RKO (cell line): ENCODE measurements around the gene STK16.

Experiments
- DNase-seq: peaks from one replicate; pipeline ENCODE4 v3.0.0-alpha.2; 2016; ENCODE audit warnings: low spot score

The STK16 gene

GRCh38 chr2:219289537-219290361 lies 44.5 kb downstream of the STK16 start:
- no peak for DNase-seq

GRCh38 chr2:219290381-219291171 lies 45.3 kb downstream of the STK16 start:
- DNase-seq: no peak

GRCh38 chr2:219291394-219291793 lies 46.1 kb downstream of the STK16 start:
- DNase-seq: no peak

DNA sequence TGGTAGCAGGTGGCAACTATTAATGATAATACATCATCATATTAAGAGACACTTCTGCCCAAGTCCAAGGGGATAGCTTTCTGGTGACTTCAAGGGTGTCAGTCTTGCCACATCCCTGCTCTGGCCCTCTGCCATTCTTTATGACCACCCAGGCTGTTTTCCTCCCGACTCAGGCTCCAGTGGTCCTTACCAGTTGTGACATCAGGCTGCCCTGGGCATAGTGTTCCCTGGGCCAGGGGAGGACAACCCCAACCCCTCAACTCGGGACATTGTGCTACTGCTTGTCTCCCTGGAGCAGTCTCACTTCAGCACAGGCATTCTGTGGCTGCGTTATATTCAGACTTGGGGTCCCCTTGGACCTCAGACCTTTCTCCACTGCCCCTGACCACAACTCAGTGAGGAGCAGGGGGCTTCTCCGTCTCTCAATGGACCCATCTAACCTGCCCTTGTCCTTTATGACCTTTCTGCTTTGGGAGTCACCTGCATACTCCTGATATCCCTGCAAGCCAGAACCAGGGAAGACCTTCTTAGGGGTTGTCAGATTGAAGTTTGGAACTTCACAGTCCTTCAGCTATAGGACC lies 46.7 kb downstream of the STK16 start:
- no peak for DNase-seq

GRCh38 chr2:219292616-219293015 lies 47.3 kb downstream of the STK16 start:
- DNase-seq: no peak

DNA sequence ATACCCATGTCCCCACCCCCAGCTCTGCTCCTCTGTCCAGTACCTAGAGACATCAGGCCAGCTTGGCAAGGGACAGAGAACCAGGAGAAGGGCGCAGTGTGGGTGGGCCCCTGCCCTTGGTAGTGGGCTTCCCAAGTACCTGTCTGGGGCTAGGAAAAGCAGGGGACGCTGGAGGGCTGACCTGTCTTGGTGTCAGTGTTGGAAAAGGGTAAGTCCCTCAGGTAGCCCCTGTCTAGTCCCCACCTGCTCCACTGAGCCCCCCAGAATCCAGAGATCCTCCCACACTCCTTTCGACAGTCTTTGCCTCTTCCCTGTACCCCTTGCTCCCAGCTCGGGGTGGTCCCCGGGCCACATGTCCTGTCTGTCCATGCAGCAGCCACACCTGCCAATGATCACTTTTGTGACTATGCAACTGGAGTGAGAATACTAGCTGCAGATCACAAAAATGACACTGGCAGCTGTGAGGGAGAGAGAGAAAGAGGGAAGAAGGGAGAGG lies 48.5 kb downstream of the STK16 start:
- no peak for DNase-seq

DNA sequence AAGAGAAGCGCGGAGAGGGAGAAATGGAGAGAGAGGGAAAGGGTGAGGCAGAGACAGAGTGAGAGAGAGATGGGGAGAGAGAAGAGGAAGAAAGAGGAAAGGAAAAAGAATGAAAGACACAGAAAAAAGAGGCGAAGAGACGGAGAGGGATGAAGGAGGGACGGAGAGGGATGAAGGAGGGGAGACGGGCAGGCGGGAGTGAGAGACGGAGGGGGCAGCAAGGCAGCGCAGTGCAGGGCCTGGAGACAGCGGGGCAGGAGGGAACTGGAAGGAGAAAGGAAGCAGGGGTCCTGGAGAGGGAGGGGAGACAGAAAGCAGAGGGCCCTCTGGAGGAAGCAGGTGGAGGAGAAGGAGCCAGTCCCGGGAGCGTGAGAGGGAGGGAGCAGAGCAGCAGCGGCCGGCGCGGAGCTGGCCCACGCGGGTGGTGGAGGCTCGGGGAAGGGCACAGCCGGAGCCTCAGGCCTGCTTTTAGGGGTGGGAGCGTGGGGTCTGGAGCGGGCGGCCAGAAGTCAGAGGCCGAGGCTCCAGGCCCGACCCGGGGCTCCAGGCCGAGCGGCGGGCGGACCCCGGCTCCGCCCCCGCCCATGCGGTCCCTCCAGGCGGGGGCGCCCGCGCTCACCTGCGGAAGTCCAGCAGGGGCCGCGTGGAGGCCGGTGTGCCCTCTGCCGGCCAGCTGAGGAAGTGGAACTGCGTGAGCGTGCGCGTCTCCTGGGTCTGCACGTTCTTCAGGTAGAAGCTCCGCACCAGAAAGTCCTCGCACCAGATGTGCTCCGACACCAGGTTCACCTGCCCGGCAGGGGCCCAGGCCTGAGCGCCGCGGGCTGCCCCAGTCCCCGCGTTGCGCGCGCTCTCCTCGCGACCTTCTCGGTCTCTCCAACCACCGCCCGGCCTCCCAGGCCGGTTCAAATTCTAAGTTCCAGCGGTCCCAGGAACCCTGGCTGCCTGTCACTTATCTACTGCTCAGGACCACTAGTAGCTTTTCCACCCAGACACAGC lies 49.4 kb downstream of the STK16 start:
- DNase-seq: peak; percentile 66

DNA sequence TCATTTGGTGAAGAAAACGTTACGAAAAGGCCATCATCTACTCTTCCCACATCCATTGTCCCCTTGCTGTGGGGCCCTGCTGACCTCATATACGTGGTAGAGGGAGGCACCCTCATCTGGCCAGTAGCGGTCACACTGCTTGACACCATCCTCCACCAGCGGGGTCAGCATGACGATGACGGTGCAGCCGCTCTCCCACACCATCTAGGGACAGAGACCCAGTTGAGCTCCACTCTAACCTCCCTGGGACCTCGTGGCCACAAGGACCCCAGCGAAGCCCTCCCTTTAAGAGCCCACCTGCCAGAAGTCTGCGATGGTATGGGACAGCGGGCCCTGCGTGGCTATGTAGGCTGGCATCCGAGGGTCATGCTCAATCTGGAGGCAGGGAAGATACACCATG lies 50.9 kb downstream of the STK16 start:
- DNase-seq: no peak

- no peak for DNase-seq
Observed at GRCh38 chr2:219296631-219297391, 51.5 kb downstream of the STK16 start.

GRCh38 chr2:219297766-219298456 lies 52.6 kb downstream of the STK16 start:
- no peak for DNase-seq

GRCh38 chr2:219298759-219299371 lies 53.6 kb downstream of the STK16 start:
- DNase-seq: peak; percentile 76

GRCh38 chr2:219299372-219299760 lies 54.1 kb downstream of the STK16 start:
- no peak for DNase-seq
